ENCODE results near the gene CTTN.

GRCh38 chr11:70433526-70433925, 35.2 kb downstream of the CTTN start:
- TF ChIP-seq CTCF (IDR thresholded peaks at IDR 0.05 in 4 of 5, conservative IDR thresholded peaks at IDR 0.05 in 1 of 5) (no peak), POLR2A (IDR thresholded peaks at IDR 0.05) (no peak)
